K562 (cell line): ENCODE data around the gene STPG4. TPM values are rescaled to one million over a fixed set of nuclear protein-coding genes. Genes with fewer than 3 reads are reported as not detected.
A peak's percentile ranks its signal among the peaks of the same experiment; 100 is the strongest.

Experiments
- EHMT2 ChIP-seq: fragments of 450-650 bp; IDR thresholded peaks from 2 replicates; pipeline ENCODE4 v1.6.1; 2018; ENCODE audit warnings: antibody characterized with exemption
- ETV5 ChIP-seq: sonication (generic); formaldehyde crosslinking; IDR thresholded peaks from 2 replicates; pipeline ENCODE4 v1.4.0; 2020; ENCODE audit warnings: low read depth, mild to moderate bottlenecking, missing genetic modification reagents
- HDAC1 ChIP-seq, 2 experiments: fragments of 450-650 bp; IDR thresholded peaks; 2 replicates each; pipeline ENCODE4 v1.6.1; 2016 to 2017; ENCODE audit warnings: inconsistent platforms in 1 of 2, mild to moderate bottlenecking in 1 of 2, moderate library complexity in 1 of 2
- MCM7 ChIP-seq, 2 experiments: fragments of 450-650 bp; IDR thresholded peaks; 2 replicates each; pipeline ENCODE4 v1.6.1; 2016 to 2018
- MTA2 ChIP-seq: fragments of 450-650 bp; IDR thresholded peaks from 2 replicates; pipeline ENCODE4 v1.6.1; 2016; ENCODE audit warnings: low read depth
- NFIX ChIP-seq: fragments of 250-450 bp; sonication (Bioruptor Pico); IDR thresholded peaks from 2 replicates; pipeline ENCODE4 v1.4.0; 2020; ENCODE audit warnings: low read depth, mild to moderate bottlenecking, moderate library complexity
- PHF8 ChIP-seq: fragments of 200-600 bp; sonication (generic); IDR thresholded peaks from 2 replicates; pipeline ENCODE4 v1.6.1; 2012; ENCODE audit warnings: mixed run types, mild to moderate bottlenecking, inconsistent platforms, low read length, moderate library complexity, borderline replicate concordance
- RBFOX2 ChIP-seq: fragments of 200-400 bp; formaldehyde crosslinking; IDR thresholded peaks from 2 replicates; pipeline ENCODE4 v1.6.1; 2017; ENCODE audit warnings: low read depth, mild to moderate bottlenecking, low read length, moderate library complexity
- RBM17 ChIP-seq: fragments of 200-400 bp; formaldehyde crosslinking; IDR thresholded peaks from 2 replicates; pipeline ENCODE4 v1.6.1; 2017; ENCODE audit warnings: low read depth, mild to moderate bottlenecking, low read length, borderline replicate concordance
- SOX6 ChIP-seq: fragments of 450-650 bp; IDR thresholded peaks from 2 replicates; pipeline ENCODE4 v1.6.1; 2014; ENCODE audit warnings: mild to moderate bottlenecking
- TCF7L2 ChIP-seq: fragments of 150-350 bp; IDR thresholded peaks from 2 replicates; pipeline ENCODE4 v1.6.1; 2016; ENCODE audit warnings: low read depth, mild to moderate bottlenecking, low read length, moderate library complexity
- TCFL5 ChIP-seq: fragments of 250-450 bp; sonication (Bioruptor Pico); conservative IDR thresholded peaks from 2 replicates; pipeline ENCODE4 v1.6.1; 2021; ENCODE audit warnings: mild to moderate bottlenecking, moderate library complexity, matching md5 sums
- TRIM24 ChIP-seq, 2 experiments: fragments of 450-650 bp; IDR thresholded peaks; 2 replicates each; pipeline ENCODE4 v1.6.1; 2016
- ZBTB8A ChIP-seq: fragments of 450-650 bp; IDR thresholded peaks from 2 replicates; pipeline ENCODE4 v1.6.1; 2018; ENCODE audit warnings: mild to moderate bottlenecking, moderate library complexity; ENCODE audit not compliant: partially characterized antibody
- ZKSCAN8 ChIP-seq: fragments of 200-800 bp; sonication (Bioruptor generic); IDR thresholded peaks from 2 replicates; pipeline ENCODE4 v1.6.1; 2016; ENCODE audit warnings: missing genetic modification characterization, missing compliant biosample characterization
- ZNF175 ChIP-seq: fragments of 200-800 bp; sonication (Bioruptor generic); IDR thresholded peaks from 2 replicates; pipeline ENCODE4 v1.6.1; 2016; ENCODE audit warnings: low read depth, mild to moderate bottlenecking, missing genetic modification characterization, missing compliant biosample characterization
- ZNF311 ChIP-seq: fragments of 250-450 bp; sonication (Bioruptor Pico); IDR thresholded peaks from 2 replicates; pipeline ENCODE4 v1.4.0; 2020; ENCODE audit warnings: mild to moderate bottlenecking, moderate library complexity
- ZNF507 ChIP-seq: conservative IDR thresholded peaks from 2 replicates; pipeline ENCODE4 v1.6.1; 2017; ENCODE audit warnings: missing genetic modification characterization, missing compliant biosample characterization
- ZNF707 ChIP-seq: fragments of 250-450 bp; sonication (Bioruptor Pico); conservative IDR thresholded peaks from 2 replicates; pipeline ENCODE4 v1.8.0; 2022; ENCODE audit warnings: inconsistent platforms, mild to moderate bottlenecking, moderate library complexity
- polyA plus RNA-seq, 8 experiments: library from polyadenylated mRNA; depleted of rRNA in 4 of 8; stranded (reverse) in 5 of 8; unstranded in 3 of 8; fragments of >200 nt; fragmentation: Nextera tagmentation in 2 of 8; fragmentation: Illumina TruSeq in 1 of 8; extraction: Ambion mirVana in 2 of 8; extraction: Trizol in 1 of 8; gene quantifications; 2 replicates each; pipeline versions ENCODE4 v1.2.1 to v1.2.3, GENCODE V29; 2011 to 2014; ENCODE audit warnings: inconsistent platforms in 1 of 8, missing spikeins in 1 of 8
- total RNA-seq, 7 experiments: library from RNA; depleted of rRNA in 6 of 7; stranded (reverse); fragments of >200 nt in 6 of 7; fragmentation: Illumina TruSeq in 2 of 7; extraction: Trizol in 2 of 7; gene quantifications; 2 replicates each; pipeline versions ENCODE4 v1.2.1 to v1.2.3, GENCODE V29; 2011 to 2021; ENCODE audit warnings: low replicate concordance in 1 of 7
- TF ChIP-seq, protein P1 (sequence below), 2 experiments: IDR thresholded peaks; 2 replicates each; pipeline ENCODE4 v1.6.1; 2012; ENCODE audit warnings: improper control_type of control experiment in 2 of 2, low read depth in 2 of 2, low read length in 2 of 2, borderline replicate concordance in 1 of 2
- TF ChIP-seq, protein P2 (sequence below): sonication (generic); formaldehyde crosslinking; IDR thresholded peaks from 2 replicates; pipeline ENCODE4 v1.8.1; 2023; ENCODE audit warnings: missing genetic modification reagents, mild to moderate bottlenecking, borderline replicate concordance
- TF ChIP-seq, protein P3 (sequence below): IDR thresholded peaks from 3 replicates; pipeline ENCODE4 v1.6.1; 2011; ENCODE audit warnings: borderline replicate concordance, mild to moderate bottlenecking; ENCODE audit not compliant: insufficient read length, insufficient read depth

STPG4 gene
- total and polyA plus RNA-seq, 9 of the 15 experiments (the other 6 are each of a cell fraction or from before 2014, with no cell fraction given) = 0.10 to 0.68 (median 0.22) TPM; not detected in 6

DNA sequence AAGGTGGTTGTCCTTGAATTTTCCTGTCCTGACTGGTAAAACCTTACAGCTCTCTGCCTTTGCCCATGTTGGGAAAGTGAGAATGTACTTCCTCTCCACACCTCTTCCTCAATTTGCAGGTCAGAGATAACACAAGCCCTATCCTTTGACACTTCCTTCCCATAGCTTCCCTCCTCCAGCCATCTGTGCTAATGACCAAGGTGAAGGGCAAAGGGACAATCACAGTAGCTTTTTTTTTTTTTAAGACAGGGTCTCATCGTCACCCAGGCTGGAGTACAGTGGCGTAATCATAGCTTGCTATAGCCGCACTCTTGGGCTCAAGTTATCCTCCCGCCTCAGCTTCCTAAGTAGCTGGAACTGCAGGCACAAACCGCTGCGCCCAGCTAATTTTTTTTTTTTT is 24.3 kb upstream of the STPG4 start (continued):
- TF ChIP-seq ZBTB8A (no peak), RBFOX2 (no peak), SOX6 (peak; percentile 42; the same call in 1 of the 2 replicates), ZNF175 (CRISPR knock-in tag) (no peak), ZNF311 (CRISPR knock-in tag) (no peak), NFIX (CRISPR knock-in tag) (no peak), EHMT2 (peak; percentile 77), HDAC1 (IDR thresholded peaks at IDR 0.05) (peak in 1 of 2 experiments; percentile 43; a peak in 1 of 4 replicates), TCF7L2 (no peak), ZNF507 (tag) (no peak), MCM7 (IDR thresholded peaks at IDR 0.05) (no peak), PHF8 (no peak), TCFL5 (CRISPR knock-in tag) (no peak), RBM17 (no peak), ETV5 (CRISPR knock-in tag) (peak; percentile 69), TRIM24 (IDR thresholded peaks at IDR 0.05) (peak; percentile 35 to 74; a peak in 3 of 4 replicates), ZKSCAN8 (CRISPR knock-in tag) (0 out of 2 replicates have a peak, but pooled peaks have one; percentile 27), MTA2 (0 out of 2 replicates have a peak, but pooled peaks have one; percentile 25), ZNF707 (CRISPR knock-in tag) (no peak)
- TF ChIP-seq, protein P1, sequence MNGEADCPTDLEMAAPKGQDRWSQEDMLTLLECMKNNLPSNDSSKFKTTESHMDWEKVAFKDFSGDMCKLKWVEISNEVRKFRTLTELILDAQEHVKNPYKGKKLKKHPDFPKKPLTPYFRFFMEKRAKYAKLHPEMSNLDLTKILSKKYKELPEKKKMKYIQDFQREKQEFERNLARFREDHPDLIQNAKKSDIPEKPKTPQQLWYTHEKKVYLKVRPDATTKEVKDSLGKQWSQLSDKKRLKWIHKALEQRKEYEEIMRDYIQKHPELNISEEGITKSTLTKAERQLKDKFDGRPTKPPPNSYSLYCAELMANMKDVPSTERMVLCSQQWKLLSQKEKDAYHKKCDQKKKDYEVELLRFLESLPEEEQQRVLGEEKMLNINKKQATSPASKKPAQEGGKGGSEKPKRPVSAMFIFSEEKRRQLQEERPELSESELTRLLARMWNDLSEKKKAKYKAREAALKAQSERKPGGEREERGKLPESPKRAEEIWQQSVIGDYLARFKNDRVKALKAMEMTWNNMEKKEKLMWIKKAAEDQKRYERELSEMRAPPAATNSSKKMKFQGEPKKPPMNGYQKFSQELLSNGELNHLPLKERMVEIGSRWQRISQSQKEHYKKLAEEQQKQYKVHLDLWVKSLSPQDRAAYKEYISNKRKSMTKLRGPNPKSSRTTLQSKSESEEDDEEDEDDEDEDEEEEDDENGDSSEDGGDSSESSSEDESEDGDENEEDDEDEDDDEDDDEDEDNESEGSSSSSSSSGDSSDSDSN (IDR thresholded peaks at IDR 0.05; ENCODE audit: borderline replicate concordance in 1 of 2, low read depth in 2 of 2, low read length in 2 of 2) = no peak
- TF ChIP-seq, protein P2, sequence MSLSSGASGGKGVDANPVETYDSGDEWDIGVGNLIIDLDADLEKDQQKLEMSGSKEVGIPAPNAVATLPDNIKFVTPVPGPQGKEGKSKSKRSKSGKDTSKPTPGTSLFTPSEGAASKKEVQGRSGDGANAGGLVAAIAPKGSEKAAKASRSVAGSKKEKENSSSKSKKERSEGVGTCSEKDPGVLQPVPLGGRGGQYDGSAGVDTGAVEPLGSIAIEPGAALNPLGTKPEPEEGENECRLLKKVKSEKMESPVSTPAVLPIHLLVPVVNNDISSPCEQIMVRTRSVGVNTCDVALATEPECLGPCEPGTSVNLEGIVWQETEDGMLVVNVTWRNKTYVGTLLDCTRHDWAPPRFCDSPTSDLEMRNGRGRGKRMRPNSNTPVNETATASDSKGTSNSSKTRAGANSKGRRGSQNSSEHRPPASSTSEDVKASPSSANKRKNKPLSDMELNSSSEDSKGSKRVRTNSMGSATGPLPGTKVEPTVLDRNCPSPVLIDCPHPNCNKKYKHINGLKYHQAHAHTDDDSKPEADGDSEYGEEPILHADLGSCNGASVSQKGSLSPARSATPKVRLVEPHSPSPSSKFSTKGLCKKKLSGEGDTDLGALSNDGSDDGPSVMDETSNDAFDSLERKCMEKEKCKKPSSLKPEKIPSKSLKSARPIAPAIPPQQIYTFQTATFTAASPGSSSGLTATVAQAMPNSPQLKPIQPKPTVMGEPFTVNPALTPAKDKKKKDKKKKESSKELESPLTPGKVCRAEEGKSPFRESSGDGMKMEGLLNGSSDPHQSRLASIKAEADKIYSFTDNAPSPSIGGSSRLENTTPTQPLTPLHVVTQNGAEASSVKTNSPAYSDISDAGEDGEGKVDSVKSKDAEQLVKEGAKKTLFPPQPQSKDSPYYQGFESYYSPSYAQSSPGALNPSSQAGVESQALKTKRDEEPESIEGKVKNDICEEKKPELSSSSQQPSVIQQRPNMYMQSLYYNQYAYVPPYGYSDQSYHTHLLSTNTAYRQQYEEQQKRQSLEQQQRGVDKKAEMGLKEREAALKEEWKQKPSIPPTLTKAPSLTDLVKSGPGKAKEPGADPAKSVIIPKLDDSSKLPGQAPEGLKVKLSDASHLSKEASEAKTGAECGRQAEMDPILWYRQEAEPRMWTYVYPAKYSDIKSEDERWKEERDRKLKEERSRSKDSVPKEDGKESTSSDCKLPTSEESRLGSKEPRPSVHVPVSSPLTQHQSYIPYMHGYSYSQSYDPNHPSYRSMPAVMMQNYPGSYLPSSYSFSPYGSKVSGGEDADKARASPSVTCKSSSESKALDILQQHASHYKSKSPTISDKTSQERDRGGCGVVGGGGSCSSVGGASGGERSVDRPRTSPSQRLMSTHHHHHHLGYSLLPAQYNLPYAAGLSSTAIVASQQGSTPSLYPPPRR = no peak
- TF ChIP-seq, protein P3, sequence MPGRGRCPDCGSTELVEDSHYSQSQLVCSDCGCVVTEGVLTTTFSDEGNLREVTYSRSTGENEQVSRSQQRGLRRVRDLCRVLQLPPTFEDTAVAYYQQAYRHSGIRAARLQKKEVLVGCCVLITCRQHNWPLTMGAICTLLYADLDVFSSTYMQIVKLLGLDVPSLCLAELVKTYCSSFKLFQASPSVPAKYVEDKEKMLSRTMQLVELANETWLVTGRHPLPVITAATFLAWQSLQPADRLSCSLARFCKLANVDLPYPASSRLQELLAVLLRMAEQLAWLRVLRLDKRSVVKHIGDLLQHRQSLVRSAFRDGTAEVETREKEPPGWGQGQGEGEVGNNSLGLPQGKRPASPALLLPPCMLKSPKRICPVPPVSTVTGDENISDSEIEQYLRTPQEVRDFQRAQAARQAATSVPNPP = no peak
